HG03521 (cell line): Measurements from ENCODE around the gene KRT32.

ENCODE experiments used
- ATAC-seq: cut with Tn5 transposase; IDR thresholded peaks from one replicate; pipeline ENCODE4 v1.9.1; 2021; ENCODE audit warnings: mild to moderate bottlenecking, moderate library complexity; ENCODE audit not compliant: unreplicated experiment

KRT32 gene

GRCh38 chr17:41467561-41467960, 375 bp upstream of the KRT32 start:
- no peak for ATAC-seq

GRCh38 chr17:41464682-41465081, 2.5 kb downstream of the KRT32 start:
- ATAC-seq: no peak

GRCh38 chr17:41464173-41464572, 3.0 kb downstream of the KRT32 start:
- no peak for ATAC-seq

- no peak for ATAC-seq
These were observed 3.4 kb downstream of the KRT32 start for GRCh38 chr17:41463746-41464145.

GRCh38 chr17:41462705-41463104, 4.5 kb downstream of the KRT32 start:
- ATAC-seq: no peak

GRCh38 chr17:41457676-41458075, 9.5 kb downstream of the KRT32 start:
- no peak for ATAC-seq

GRCh38 chr17:41456204-41456603, 11.0 kb downstream of the KRT32 start:
- ATAC-seq: no peak

- ATAC-seq: no peak
These were observed 11.9 kb downstream of the KRT32 start for GRCh38 chr17:41455236-41455635.

GRCh38 chr17:41453066-41453465, 14.1 kb downstream of the KRT32 start:
- ATAC-seq: no peak

- no peak for ATAC-seq
These were observed 14.9 kb downstream of the KRT32 start for GRCh38 chr17:41452281-41452680.

- ATAC-seq: no peak
These were observed 15.9 kb downstream of the KRT32 start for GRCh38 chr17:41451154-41451728.

- ATAC-seq: no peak
These were observed 18.2 kb downstream of the KRT32 start for GRCh38 chr17:41449008-41449407.

GRCh38 chr17:41448506-41448905, 18.7 kb downstream of the KRT32 start:
- ATAC-seq: no peak

- ATAC-seq: no peak
These were observed 20.4 kb downstream of the KRT32 start for GRCh38 chr17:41446806-41447205.

- no peak for ATAC-seq
These were observed 22.5 kb downstream of the KRT32 start for GRCh38 chr17:41444640-41445039.

GRCh38 chr17:41444186-41444585, 23.0 kb downstream of the KRT32 start:
- ATAC-seq: no peak

- ATAC-seq: no peak
These were observed 24.4 kb downstream of the KRT32 start for GRCh38 chr17:41442739-41443138.

- no peak for ATAC-seq
These were observed 26.6 kb downstream of the KRT32 start, which contains the start of gene KRT38 for GRCh38 chr17:41440531-41441033. Gene KRT38, minus strand, starts transcription at chr17:41440983. Its CDS starts 62 bp downstream, at chr17:41440921.

GRCh38 chr17:41439375-41439774, 27.8 kb downstream of the KRT32 start:
- ATAC-seq: no peak

- no peak for ATAC-seq
These were observed 29.4 kb downstream of the KRT32 start for GRCh38 chr17:41437769-41438168.

- no peak for ATAC-seq
These were observed 29.9 kb downstream of the KRT32 start for GRCh38 chr17:41437254-41437653.

GRCh38 chr17:41434415-41434814, 32.8 kb downstream of the KRT32 start:
- no peak for ATAC-seq

GRCh38 chr17:41434005-41434404, 33.2 kb downstream of the KRT32 start:
- ATAC-seq: no peak
